Neural cell (in vitro differentiated cells): ENCODE data around the gene OR52H1.

Source experiments
- CTCF ChIP-seq: fragments of 450-650 bp; IDR thresholded peaks from 2 replicates; pipeline ENCODE4 v1.5.1; 2014; ENCODE audit warnings: antibody characterized with exemption, mild to moderate bottlenecking, moderate library complexity; ENCODE audit not compliant: poor library complexity, severe bottlenecking
- EP300 ChIP-seq: fragments of 450-650 bp; conservative IDR thresholded peaks from 2 replicates; pipeline ENCODE4 v1.6.1; 2014; ENCODE audit warnings: antibody characterized with exemption, mild to moderate bottlenecking, moderate library complexity; ENCODE audit not compliant: poor library complexity, severe bottlenecking
- EZH2 ChIP-seq: fragments of 200-600, 300-800 bp; shearing (Covaris generic), sonication (generic); IDR thresholded peaks from 2 replicates; pipeline ENCODE4 v1.6.1; 2014; ENCODE audit warnings: antibody characterized with exemption, low read length, borderline replicate concordance, mild to moderate bottlenecking; ENCODE audit not compliant: insufficient read depth, poor library complexity, severe bottlenecking
- MXI1 ChIP-seq: fragments of 450-650 bp; conservative IDR thresholded peaks from 2 replicates; pipeline ENCODE4 v1.6.1; 2014; ENCODE audit warnings: antibody characterized with exemption, mild to moderate bottlenecking; ENCODE audit not compliant: poor library complexity, severe bottlenecking
- POLR2AphosphoS5 ChIP-seq: IDR thresholded peaks from 2 replicates; pipeline ENCODE4 v1.6.1; 2012
- RAD21 ChIP-seq: fragments of 450-650 bp; conservative IDR thresholded peaks from 2 replicates; pipeline ENCODE4 v1.6.1; 2014; ENCODE audit warnings: antibody characterized with exemption, mild to moderate bottlenecking, moderate library complexity
- SMC3 ChIP-seq: fragments of 450-650 bp; conservative IDR thresholded peaks from 2 replicates; pipeline ENCODE4 v1.6.1; 2014; ENCODE audit warnings: antibody characterized with exemption, mild to moderate bottlenecking, moderate library complexity; ENCODE audit not compliant: poor library complexity
- TAF1 ChIP-seq: IDR thresholded peaks from 2 replicates; pipeline ENCODE4 v1.6.1; 2012; ENCODE audit warnings: low read depth

- TF ChIP-seq CTCF (no peak), POLR2AphosphoS5 (no peak), SMC3 (no peak), EP300 (no peak), TAF1 (no peak), RAD21 (no peak), MXI1 (no peak), EZH2 (no peak)
Measured at GRCh38 chr11:5580577-5580976, 32.2 kb upstream of the OR52H1 start, which contains the start of gene OR52B6.
